Stimulated activated CD8-positive, alpha-beta memory T cell treated with anti-CD3 and anti-CD28 coated beads, Interleukin-4, amount 100 ng/mL, for 4 hours (primary cell): ENCODE results near the gene TMEM181.
"Not testable (repeated sequence)": the region's sequence is repeated elsewhere in the genome, so short reads cannot be mapped to it uniquely, and the experiment has no call there.

Source experiments
- DNase-seq, 2 donors: peaks; one replicate each; pipeline ENCODE4 v3.0.0-alpha.2; 2020; ENCODE audit warnings: low read depth in 2 of 2, low spot score in 1 of 2

The TMEM181 gene

DNA sequence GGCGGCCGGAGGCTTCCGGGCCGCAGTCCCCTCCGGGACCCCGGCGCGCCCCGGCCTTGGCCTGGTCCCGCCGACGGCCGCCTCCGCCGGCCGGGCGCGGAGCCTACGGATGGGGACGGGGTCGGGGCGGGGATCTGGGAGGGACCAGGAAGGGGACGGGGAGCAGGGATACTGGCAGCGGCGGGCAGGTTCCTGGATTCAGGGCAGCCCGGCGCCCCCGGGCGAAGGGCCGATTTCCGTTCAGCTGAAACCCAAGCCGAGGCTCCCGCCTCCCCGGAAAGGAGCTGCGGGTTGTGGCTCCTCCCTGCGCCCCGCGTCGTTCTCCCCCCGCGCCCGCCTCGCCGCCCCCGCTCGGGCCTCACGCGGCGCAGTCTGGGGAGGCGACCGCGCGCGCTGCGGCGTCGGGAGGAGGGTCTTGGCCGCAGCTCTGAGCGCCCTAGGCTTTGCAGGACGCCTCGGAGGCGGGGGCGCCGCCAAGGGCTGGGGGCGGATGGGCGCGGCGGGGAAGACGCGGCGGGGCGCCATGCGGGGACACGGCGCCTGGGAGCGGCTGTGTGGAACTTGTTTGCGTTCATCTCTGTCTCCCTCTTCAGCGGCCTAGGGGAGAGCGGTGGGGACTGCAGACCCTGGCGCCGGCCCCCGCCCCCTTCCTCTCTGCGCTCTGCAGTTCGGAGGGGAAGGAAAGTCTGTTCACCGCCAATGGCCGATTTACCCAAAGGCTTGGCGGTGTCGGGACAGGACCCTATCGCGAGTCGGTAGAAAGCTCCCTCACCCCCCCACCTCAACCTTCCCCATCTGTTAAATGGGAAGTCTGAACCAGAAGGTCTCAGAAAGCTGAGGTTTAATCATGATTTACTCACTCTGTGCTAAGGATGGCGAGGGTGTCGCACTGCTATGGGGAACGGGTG lies 22.7 kb upstream of the TMEM181 start:
- DNase-seq, result no peak

DNA sequence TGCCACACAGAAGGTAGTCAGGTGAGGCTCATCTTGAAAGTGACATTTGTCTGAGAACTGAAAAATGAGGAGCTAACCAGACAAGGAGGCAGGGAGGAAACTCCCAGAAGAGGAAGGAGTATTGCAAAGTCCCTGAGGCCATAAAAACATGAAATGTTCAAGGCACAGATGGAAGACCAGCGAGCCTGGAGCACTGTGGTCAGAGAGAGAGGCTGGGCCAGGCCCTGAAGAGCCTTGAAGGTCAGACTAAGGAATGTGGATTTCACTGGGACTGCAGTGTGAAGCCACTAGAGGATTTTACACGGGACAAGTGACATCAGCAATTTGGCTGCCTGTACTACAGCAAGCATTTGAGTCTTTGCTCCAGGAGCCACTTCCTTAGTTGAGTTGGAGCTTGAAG lies 21.1 kb upstream of the TMEM181 start:
- no peak for DNase-seq

DNA sequence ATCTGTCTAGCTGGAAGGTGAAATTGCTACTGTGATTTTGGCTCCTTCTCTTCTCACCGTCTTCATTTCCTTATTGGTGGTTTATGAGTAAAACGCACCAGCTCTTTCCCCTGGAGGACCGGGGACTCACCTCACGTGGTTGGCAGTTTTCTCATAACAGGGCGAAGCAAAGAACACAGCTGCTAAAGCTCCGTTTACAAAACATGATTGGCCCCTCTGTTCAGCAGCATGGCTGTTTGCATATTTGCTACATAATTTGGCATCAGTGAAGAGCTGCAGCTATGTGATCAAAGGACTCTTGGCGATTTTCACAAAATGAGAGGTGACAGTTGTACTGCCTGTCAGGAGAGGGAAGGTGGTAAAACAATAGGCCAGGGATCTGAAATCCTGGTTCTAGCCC lies 20.5 kb upstream of the TMEM181 start:
- DNase-seq, result no peak

DNA sequence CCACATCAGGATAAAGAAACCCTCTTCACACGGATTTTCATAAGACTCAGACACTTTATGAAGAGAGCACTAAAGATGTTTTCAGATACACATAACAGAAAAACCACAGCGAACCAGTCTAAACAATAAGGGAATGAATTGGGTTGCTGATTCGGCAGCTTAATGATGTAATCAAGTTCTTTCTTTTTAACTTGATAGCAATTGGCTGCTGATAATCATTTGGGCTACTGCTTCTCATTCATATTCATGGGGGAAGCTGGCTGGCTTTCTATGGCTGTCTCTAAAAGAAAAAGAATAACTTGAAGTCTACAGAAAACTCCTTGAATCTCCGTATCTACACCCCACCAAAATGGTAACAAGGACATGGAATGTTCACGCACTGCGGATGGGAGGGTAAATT lies 20.0 kb upstream of the TMEM181 start:
- DNase-seq, result no peak

DNA sequence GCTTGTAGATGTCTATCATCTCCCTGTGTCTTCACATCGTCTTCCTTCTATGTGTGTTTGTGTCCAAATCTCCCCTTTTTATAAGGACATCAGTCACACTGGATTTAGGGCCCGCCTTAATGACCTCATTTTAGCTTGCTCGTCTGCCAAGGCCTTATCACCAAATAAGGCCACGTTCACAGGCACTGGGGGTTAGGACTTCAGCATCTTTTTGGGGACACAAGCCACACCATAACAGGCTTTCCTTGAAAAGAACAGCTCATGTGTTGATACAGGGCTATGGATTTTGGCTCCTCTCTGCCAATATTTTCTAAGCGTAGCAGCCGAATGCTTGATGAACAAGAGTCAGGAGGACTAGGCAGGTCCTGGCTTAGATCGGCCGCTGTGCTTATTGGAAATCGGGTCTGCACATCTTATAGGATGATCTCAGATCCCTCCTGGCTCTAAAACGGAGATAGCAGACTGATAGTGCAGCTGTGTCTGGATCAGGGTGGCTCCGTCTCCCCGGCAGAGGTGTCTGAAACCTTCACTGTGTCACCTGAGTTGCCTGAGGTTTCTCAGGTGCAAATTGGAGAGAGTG lies 16.2 kb upstream of the TMEM181 start:
- DNase-seq, result no peak

DNA sequence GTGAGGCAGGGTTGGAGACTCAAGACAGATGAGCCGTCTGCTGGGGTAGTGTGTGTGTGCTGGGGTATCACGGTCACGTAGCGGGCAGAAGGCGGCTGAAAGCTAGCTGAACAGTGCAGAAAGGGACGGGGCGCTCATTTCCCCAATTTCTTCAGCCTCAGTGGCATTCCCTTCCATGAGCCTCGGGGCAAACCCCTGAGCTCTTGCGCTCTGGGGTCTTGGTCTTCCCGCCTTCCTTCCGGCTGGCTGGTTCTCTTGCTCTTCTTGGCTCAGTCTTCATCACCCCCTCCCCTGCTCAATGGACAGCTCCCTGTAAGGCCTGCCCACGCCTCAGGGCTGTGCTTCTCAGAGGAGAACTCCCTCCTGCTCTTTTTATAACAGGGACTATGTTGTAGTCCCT lies 15.5 kb upstream of the TMEM181 start:
- no peak for DNase-seq

DNA sequence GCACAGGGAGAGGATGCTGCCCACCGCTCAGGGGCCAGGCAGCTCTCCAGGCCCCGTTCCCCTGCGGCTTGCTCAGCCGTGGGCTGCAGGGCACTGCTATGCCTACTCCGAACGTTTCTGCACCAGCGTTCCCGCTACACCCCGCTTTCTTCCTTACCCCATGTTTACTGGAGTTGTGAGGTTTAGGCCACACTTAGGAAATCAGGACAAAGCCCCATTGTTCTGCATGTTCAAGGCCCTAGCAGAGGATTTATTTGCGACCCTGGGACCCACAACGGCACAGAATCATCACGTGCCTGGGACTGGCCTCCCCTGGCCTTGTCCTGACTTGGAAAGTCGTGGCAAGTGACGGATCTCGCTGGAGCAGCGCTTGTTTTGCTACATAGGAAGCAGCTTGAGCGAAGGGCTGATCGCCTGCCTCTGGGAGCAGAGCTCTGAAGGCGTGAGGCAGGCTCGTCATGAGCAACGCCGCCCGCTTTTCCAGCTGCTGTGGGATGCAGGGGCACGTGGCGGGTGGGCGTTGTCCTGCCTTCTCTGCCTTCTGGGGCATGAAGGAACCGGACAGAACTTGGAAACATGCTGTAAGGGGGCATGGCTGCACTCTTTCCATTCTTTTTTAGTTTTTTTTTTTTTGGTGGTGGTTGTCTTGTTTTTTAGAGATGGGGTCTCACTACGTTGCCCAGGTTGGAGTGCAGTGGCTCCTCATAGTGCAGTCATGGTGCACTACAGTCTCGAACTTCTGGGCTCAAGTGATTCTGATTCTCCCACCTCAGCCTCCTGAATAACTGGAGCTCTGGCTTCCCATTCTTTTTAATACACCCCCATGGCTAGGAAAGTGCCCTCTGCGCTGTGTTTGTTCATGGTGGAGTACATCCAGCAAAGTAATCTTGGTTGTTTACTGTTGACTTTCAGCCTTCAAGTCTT lies 14.6 kb upstream of the TMEM181 start:
- DNase-seq, result no peak

DNA sequence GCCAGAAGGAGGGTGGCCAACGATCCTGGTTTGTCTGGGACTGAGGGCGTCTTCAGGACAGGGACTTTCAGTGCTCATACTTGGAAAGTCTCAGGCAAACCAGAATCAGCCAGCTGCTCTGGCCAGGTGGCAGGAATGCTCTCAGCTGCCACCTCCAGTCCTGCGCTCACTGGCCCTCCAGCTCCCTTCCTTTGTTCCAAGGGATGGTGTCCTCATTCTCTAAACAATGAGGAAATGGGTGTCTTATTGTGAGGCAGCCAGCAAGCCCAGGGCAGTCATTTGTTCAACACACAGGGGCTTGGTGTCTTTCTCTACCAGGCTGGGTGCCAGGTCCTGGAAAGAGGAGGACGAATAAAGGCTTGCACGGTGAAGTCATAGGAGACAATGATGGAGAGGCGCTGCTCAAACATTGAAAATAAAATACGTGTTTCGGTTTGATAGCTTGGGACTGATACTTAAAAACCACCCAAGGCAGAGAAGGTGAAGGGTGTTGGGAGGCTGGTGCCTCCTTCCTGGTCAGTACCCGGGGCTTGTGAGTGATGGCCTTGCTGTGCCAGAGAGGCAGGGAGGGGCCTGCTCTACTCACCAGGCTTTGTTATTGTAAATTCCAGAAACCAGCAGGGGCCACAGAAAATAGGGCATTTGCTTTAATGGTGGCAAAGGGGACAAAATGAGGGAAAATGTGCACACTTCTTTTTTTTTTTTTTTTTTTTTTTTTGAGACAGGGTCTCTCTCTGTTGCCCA lies 11.3 kb upstream of the TMEM181 start:
- no peak for DNase-seq

DNA sequence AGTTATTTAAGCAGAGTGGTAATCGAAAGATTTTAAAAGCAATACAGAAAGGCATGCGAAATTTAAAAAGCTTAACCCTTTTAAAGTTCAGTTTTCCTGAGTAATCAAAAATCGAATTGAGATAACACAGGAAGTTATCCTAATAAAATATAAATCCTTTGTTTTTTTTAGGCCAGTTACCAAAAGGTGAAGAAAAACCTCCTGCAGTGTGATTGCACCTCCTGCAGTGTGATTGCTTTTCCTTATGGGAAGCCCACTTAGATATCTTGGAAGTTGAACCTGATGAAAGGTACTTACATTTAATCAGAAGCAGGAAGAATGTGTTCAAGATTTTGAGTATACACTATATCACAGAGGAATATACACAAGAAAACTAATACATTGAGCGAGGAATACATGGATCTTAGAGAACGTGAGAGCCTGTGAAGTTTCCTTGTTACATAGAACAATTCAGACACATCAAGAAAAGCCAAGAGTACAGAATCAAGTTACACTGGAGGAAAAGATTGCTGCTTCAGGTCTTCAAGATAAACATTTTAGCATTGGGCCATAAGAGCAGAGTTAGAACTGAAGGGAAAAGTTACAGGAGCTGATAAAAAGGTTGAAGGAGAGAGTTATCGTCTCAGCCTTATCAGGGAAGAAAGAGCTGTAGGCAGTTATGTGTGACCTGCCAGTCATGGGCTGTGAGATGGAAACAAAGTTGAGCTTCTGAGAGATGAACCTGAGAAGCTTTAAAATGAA lies 7.7 kb upstream of the TMEM181 start:
- no peak for DNase-seq

DNA sequence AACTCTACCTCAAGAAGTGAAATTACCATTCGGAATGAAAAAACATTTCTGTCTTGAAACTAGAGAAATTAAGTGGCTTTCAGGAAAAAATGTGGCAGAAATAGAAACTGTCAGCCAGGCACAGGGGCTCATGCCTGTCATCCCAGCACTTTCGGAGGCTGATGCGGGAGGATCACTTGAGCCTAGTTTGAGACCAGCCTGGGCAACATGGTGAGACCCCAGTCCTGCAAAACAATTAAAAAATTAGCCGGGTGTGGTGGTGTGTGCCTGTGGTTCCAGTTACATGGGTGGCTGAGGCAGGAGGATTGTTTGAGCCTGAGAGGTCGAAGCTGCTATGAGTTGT lies 7.1 kb upstream of the TMEM181 start:
- no peak for DNase-seq

DNA sequence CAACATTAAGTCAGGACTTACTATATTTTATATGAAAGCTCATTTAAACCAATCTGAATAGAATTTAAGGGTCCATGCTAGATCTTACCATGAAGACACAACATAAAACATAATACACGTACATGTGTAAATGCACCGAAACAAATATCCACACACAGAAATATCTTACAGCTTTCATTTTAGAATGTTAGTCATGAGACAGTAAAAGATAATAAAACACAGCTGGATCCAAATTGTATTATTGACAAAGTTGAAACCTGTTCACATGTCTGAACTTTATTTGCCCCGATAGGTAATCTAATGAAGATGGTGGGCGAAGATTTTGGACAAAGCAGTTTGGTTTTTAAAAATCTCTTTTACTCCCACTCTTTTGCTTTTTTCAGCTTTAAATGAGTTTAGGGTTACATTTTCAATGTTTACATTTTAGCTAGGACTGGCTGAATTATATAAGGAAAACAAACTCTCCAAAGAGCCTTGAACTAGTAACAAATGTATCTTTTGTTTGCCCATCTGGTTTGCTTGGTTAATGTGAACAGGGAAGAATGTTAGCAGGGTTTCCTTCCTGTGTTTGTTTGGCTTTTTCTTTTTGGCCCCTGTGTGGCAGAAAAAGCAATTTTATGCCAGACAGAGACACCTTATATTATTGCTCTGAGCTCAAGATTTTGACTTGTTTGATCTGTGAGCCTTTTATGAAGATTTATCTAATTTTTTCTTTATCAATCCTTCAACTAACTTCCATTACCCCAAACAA lies 5.1 kb upstream of the TMEM181 start:
- no peak for DNase-seq

DNA sequence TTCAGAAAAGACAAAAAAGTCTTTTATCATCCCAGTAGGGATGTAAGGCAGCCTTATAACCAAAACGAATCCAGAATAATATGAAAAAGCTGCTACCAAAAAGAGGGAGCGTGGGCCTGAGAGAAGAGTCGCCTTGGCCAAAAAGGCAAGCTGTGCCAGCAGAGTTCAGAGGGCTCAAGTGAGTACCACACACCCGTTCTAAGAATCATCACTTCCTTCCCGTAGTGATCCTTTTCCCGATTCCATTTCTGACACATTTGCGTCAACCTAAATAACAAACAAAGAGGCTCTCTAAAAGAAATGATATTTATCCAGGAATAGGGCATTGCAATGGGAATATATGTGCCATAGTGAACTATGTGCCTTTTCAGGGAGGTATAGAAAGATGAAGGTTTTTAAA lies 3.8 kb upstream of the TMEM181 start:
- DNase-seq, result no peak

DNA sequence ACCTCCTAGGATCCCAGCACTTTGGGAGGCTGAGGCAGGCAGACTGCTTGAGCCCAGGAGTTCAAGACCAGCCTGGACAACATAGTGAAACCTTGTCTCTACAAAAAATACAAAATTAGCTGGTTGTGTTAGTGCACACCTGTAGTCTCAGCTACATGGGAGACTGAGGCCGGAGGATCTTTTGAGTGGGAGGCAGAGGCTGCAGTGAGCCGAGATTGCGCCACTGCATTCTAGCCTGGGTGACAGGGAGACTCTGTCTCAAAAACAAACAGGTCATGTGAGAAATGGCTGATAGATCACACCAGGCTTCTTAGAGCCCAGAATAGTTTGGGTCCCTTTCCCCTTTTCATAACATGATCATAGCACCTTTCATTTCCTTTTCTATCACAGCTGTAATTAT lies 2.8 kb upstream of the TMEM181 start:
- not testable (repeated sequence) for DNase-seq

DNA sequence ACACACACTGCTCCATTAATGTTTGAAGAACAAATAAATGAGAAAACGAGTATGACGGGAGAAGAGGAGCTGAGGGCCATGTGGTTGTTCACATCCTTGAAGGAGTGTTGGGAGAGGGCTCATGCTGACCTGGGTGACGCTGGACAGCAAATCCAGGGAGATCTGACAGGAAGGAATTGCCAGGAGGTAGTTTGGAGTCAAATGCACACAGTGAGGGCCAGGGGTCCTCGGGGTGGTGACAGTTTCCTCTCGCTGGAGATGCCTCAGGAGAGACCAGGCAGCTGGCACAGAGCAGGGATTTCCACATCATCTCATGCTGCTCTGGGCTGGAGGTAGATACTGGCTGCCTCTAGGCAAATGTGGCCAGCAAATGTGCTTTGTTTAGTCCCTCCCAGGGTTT lies 2.0 kb upstream of the TMEM181 start:
- DNase-seq, result no peak

DNA sequence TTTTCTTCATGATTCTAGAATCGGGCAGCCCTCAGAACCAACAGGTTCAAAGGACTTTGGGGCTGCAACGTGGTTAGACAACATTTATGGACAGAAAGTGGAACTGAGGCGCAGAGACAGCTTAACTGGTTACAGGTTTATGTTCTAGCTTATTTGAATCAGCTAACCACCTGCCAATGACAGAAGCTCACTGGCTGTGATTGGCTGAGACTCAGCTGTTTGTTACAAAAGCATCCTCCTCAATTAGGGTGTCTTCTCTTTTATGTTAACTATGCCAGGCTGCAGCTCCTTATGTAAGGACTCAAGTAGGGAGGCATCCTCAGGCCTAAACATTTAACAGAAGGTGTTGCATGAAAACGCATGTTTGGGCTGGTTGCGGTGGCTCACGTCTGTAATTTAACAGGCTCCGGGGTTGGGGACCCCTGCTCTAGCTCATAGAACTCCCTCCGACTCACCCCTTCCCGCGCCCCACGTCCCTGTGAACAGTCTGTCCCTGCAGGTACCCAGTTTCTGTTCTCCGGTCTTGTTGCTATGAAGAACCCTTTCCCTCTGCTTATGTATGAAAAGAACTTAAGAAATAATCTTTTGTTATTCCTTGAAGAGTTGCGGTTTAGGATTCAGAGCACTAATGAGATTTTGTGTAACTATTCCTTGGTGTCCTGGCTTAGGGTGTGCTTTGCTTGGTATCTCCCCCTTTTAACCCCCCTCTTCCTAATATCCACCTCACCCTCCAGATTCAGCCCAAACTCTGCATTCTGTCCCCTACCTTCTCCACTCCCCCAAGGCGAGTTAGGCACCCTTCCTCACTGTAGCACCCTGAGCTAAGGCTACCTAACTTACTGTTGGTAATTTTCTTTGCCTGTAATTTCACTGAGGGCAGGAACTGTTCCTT lies 1.2 kb upstream of the TMEM181 start:
- DNase-seq, result no peak

DNA sequence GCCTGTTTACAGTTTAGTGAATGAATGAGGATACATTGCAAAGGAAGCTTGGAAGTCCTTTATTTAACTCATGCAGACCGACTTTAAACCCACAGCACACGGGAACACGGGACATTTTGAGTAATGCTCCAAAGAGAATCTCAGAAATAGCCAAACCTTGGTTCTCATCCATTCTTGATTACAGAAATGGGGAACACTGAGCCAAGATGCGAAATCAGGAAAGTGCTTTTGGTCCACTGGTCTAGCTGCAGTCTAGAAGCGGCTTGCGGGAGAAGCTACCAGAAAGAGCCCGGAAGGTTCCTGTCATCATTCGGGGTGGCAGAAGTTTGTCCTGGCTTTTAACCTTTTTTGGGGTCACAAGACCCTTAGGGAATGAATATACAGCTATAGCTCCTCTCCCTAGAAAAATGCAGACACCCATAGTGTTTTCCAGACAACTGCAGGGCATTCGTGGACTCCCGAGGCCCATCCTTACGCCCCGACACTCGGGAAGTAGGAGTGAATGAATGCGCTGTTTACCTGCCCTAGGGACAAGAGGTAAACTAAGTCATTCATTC lies 475 bp upstream of the TMEM181 start:
- no peak for DNase-seq

DNA sequence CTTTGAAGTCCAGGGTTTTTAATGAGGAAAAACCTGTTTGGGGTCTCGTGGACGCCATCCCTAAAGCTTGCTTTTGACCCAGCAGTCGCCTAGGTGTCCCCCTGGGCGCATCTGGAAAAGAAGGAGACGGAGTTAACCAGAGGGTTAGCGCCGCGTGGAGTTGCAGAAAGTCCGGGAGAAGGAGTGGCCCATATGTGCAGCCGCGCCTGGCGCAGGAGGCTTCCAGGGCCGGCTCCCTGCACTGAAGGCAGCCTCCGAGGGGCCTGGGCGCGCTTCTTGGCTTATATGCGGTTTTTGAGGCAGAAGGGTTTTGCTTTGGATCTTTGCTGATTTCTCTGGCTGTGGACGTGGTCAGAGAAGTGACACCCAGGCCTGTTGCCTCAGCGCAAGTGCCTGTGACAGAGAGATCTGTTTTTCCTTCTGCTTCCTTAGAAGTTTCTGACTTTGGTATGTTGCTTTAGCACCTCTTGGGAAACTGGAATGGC lies 987 bp downstream of the TMEM181 start:
- no peak for DNase-seq

DNA sequence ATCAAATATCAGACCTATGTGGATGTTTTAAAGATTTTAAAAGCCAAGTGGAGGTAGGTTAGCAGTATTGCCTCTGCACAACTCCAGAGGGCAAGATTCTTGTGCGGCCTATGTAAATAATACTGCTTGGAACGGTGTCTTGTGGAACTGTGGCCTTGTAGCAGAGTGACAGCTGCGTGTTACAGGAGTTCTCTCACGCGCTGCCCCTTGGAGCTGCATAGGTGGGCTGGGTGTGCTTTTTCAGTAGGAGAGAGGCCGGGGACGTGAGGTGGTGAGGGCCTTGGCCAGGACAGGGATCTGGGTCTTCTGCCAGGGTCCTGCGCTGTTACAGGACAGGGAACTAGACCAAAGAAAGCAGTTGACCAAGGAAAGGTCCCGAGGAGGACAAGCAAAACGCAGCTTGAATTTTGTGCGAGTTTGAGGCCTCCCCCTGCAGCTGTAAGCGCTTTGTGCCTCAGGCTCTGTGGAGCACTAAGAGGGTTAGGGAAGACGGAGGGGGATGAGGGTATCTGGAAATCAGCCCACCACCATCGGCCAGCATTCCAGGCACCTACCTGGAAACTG lies 1.5 kb downstream of the TMEM181 start:
- DNase-seq, result no peak
